ENCODE measurements around the gene MAEA. TPM values are rescaled to one million over a fixed set of nuclear protein-coding genes. Genes with fewer than 3 reads are reported as not detected.

The MAEA gene
- total and polyA plus RNA-seq, 4 donors, result 36.3 to 71.8 (median 53.6) TPM

- H3K27ac ChIP-seq (ENCODE audit: low read depth, low read length), result no peak overlapping the region
- DNase-seq (ENCODE audit: low read depth in 4 of 6, low spot score in 6 of 6), result peak in 4 of 6 donors; percentile 35 to 88 (median 56)
- no peak overlapping the region for H3K4me3 ChIP-seq (ENCODE audit: low read depth, low read length)
- H3K36me3 ChIP-seq (ENCODE audit: control insufficient read depth, insufficient read depth, low read length), result peaks cover 92% of the 10 kb centered on the region
- no peaks in the 10 kb centered on the region for H3K27me3 ChIP-seq (ENCODE audit: control insufficient read depth, insufficient read depth, low read length)
- WGBS (ENCODE audit: insufficient coverage), result 51% methylated on average over 28 of the region's 28 CpGs
- H3K4me1 ChIP-seq (ENCODE audit: control insufficient read depth, insufficient read depth, low read length), result peaks cover 51% of the 10 kb centered on the region
- H3K9me3 ChIP-seq (ENCODE audit: control insufficient read depth, insufficient read depth, low read length), result no peaks in the 10 kb centered on the region
Observed at GRCh38 chr4:1356181-1356998, 66.7 kb downstream of the MAEA start.

GRCh38 chr4:1357356-1358248 lies 67.9 kb downstream of the MAEA start:
- Histone ChIP-seq H3K27me3 (ENCODE audit: control insufficient read depth, insufficient read depth, low read length) (no peaks in the 10 kb centered on the region), H3K36me3 (ENCODE audit: control insufficient read depth, insufficient read depth, low read length) (peaks cover 89% of the 10 kb centered on the region), H3K4me1 (ENCODE audit: control insufficient read depth, insufficient read depth, low read length) (peaks cover 47% of the 10 kb centered on the region), H3K4me3 (ENCODE audit: low read depth, low read length) (no peak overlapping the region), H3K9me3 (ENCODE audit: control insufficient read depth, insufficient read depth, low read length) (no peaks in the 10 kb centered on the region), H3K27ac (ENCODE audit: low read depth, low read length) (no peak overlapping the region)
- 82% methylated on average over 27 of the region's 27 CpGs for WGBS (ENCODE audit: insufficient coverage)
- peak in 2 of 6 donors; percentile 49 to 78 for DNase-seq (ENCODE audit: low read depth in 4 of 6, low spot score in 6 of 6)

- peak in 1 of 6 donors; percentile 47 for DNase-seq (ENCODE audit: low read depth in 4 of 6, low spot score in 6 of 6)
- Histone ChIP-seq H3K36me3 (ENCODE audit: control insufficient read depth, insufficient read depth, low read length) (peaks cover 84% of the 10 kb centered on the region), H3K4me3 (ENCODE audit: low read depth, low read length) (no peak overlapping the region), H3K9me3 (ENCODE audit: control insufficient read depth, insufficient read depth, low read length) (no peaks in the 10 kb centered on the region), H3K4me1 (ENCODE audit: control insufficient read depth, insufficient read depth, low read length) (peaks cover 50% of the 10 kb centered on the region), H3K27me3 (ENCODE audit: control insufficient read depth, insufficient read depth, low read length) (no peaks in the 10 kb centered on the region), H3K27ac (ENCODE audit: low read depth, low read length) (no peak overlapping the region)
- 72% methylated on average over 29 of the region's 38 CpGs for WGBS (ENCODE audit: insufficient coverage)
Observed at GRCh38 chr4:1358421-1359143, 68.9 kb downstream of the MAEA start.

GRCh38 chr4:1359144-1359501 lies 69.4 kb downstream of the MAEA start:
- no peak overlapping the region for H3K4me3 ChIP-seq (ENCODE audit: low read depth, low read length)
- peak in 2 of 6 donors; percentile 18 to 72 for DNase-seq (ENCODE audit: low read depth in 4 of 6, low spot score in 6 of 6)
- H3K36me3 ChIP-seq (ENCODE audit: control insufficient read depth, insufficient read depth, low read length), result peaks cover 79% of the 10 kb centered on the region
- H3K27me3 ChIP-seq (ENCODE audit: control insufficient read depth, insufficient read depth, low read length), result no peaks in the 10 kb centered on the region
- peaks cover 50% of the 10 kb centered on the region for H3K4me1 ChIP-seq (ENCODE audit: control insufficient read depth, insufficient read depth, low read length)
- H3K9me3 ChIP-seq (ENCODE audit: control insufficient read depth, insufficient read depth, low read length), result no peaks in the 10 kb centered on the region
- whole genome bisulfite sequencing (ENCODE audit: insufficient coverage), result 71% methylated on average over 7 of the region's 14 CpGs
- no peak overlapping the region for H3K27ac ChIP-seq (ENCODE audit: low read depth, low read length)

GRCh38 chr4:1359976-1360375 lies 70.3 kb downstream of the MAEA start:
- no peak for DNase-seq (ENCODE audit: low read depth in 4 of 6, low spot score in 6 of 6)
- H3K27ac ChIP-seq (ENCODE audit: low read depth, low read length), result no peak overlapping the region
- peaks cover 76% of the 10 kb centered on the region for H3K36me3 ChIP-seq (ENCODE audit: control insufficient read depth, insufficient read depth, low read length)
- no peaks in the 10 kb centered on the region for H3K9me3 ChIP-seq (ENCODE audit: control insufficient read depth, insufficient read depth, low read length)
- no peak overlapping the region for H3K4me3 ChIP-seq (ENCODE audit: low read depth, low read length)
- WGBS (ENCODE audit: insufficient coverage), result 90% methylated on average over 16 of the region's 16 CpGs
- H3K27me3 ChIP-seq (ENCODE audit: control insufficient read depth, insufficient read depth, low read length), result no peaks in the 10 kb centered on the region
- H3K4me1 ChIP-seq (ENCODE audit: control insufficient read depth, insufficient read depth, low read length), result peaks cover 50% of the 10 kb centered on the region

- peaks cover 50% of the 10 kb centered on the region for H3K4me1 ChIP-seq (ENCODE audit: control insufficient read depth, insufficient read depth, low read length)
- WGBS (ENCODE audit: insufficient coverage), result 90% methylated on average over 29 of the region's 29 CpGs
Observed at GRCh38 chr4:1360423-1361283, 71.0 kb downstream of the MAEA start.

GRCh38 chr4:1361431-1361830 lies 71.7 kb downstream of the MAEA start:
- Histone ChIP-seq H3K4me3 (ENCODE audit: low read depth, low read length) (no peak overlapping the region), H3K36me3 (ENCODE audit: control insufficient read depth, insufficient read depth, low read length) (peaks cover 73% of the 10 kb centered on the region), H3K9me3 (ENCODE audit: control insufficient read depth, insufficient read depth, low read length) (no peaks in the 10 kb centered on the region), H3K27me3 (ENCODE audit: control insufficient read depth, insufficient read depth, low read length) (no peaks in the 10 kb centered on the region), H3K27ac (ENCODE audit: low read depth, low read length) (no peak overlapping the region), H3K4me1 (ENCODE audit: control insufficient read depth, insufficient read depth, low read length) (peaks cover 45% of the 10 kb centered on the region)
- peak in 1 of 6 donors; percentile 80 for DNase-seq (ENCODE audit: low read depth in 4 of 6, low spot score in 6 of 6)
- WGBS (ENCODE audit: insufficient coverage), result 72% methylated on average over 13 of the region's 18 CpGs

More at GRCh38 chr4:1360423-1361283, 71.0 kb downstream of the MAEA start:
- Histone ChIP-seq H3K36me3 (ENCODE audit: control insufficient read depth, insufficient read depth, low read length) (peaks cover 73% of the 10 kb centered on the region), H3K27me3 (ENCODE audit: control insufficient read depth, insufficient read depth, low read length) (no peaks in the 10 kb centered on the region), H3K27ac (ENCODE audit: low read depth, low read length) (no peak overlapping the region), H3K4me3 (ENCODE audit: low read depth, low read length) (no peak overlapping the region), H3K9me3 (ENCODE audit: control insufficient read depth, insufficient read depth, low read length) (no peaks in the 10 kb centered on the region)
- no peak for DNase-seq (ENCODE audit: low read depth in 4 of 6, low spot score in 6 of 6)

- WGBS (ENCODE audit: insufficient coverage), result 73% methylated on average over 9 of the region's 10 CpGs
- no peak for DNase-seq (ENCODE audit: low read depth in 4 of 6, low spot score in 6 of 6)
- Histone ChIP-seq H3K36me3 (ENCODE audit: control insufficient read depth, insufficient read depth, low read length) (peaks cover 73% of the 10 kb centered on the region), H3K27ac (ENCODE audit: low read depth, low read length) (no peak overlapping the region), H3K9me3 (ENCODE audit: control insufficient read depth, insufficient read depth, low read length) (no peaks in the 10 kb centered on the region), H3K4me1 (ENCODE audit: control insufficient read depth, insufficient read depth, low read length) (peaks cover 43% of the 10 kb centered on the region), H3K27me3 (ENCODE audit: control insufficient read depth, insufficient read depth, low read length) (no peaks in the 10 kb centered on the region), H3K4me3 (ENCODE audit: low read depth, low read length) (no peak overlapping the region)
Observed at GRCh38 chr4:1362046-1362445, 72.4 kb downstream of the MAEA start.

Measured in spinal cord (tissue), 10 donors.